ENCODE results near the gene RAB11FIP5.

RAB11FIP5 gene

DNA sequence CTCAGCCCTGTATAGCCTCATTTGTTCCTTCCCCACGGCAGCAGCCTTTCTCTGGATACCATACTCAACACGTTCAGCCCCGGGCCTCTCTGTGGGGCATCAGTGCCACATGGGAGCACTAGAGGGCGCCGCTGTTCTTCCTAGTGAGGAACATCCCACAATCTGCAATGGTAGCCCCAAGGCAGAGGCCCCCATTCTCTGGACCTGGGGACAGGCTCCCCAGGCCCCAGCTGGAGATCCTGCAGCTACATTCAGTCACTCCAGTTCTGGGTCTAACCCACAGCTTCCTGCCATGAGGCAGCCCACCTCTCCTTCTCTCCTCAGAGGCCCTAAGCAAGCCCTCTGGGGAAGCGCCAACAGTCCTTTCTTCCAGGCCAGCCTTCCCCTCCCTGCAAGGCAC lies 27.1 kb downstream of the RAB11FIP5 start:
- Mint-ChIP-seq H3K4me3 (no peak overlapping the region), H3K27me3 (no peaks in the 10 kb centered on the region), H3K36me3 (peaks cover 2% of the 10 kb centered on the region), H3K4me1 (no peaks in the 10 kb centered on the region), H3K27ac (no peak overlapping the region), H3K9me3 (no peaks in the 10 kb centered on the region)
- CTCF ChIA-PET = interaction anchor here (0.8 to 4.8 kb wide), 21 partner anchors 10 to 127 kb away, joined by 3 to 52 read pairs (median 4); no protein-coding TSS in a partner anchor
- peak; percentile 89 for DNase-seq

DNA sequence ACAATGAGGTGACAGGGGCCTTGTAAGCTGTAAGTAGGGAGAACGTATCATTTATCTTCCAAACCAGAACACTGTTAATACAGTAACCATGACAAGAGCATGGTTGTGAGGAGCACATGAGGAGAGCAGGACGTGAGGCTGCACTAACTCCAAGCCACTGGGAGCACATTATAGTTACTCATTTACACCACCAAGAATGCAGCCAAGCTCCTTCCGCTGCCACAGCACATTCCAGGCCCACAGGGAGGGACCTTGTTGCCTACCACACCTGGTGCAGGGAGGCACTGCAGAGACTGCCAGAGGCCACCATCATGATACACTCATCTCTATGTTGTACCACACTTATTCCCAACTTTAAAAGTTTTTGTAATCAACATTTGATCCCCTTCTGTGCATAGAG lies 27.8 kb downstream of the RAB11FIP5 start:
- CTCF ChIA-PET = interaction anchor here (0.5 to 4.8 kb wide), 22 partner anchors 11 to 205 kb away, joined by 3 to 52 read pairs (median 4); no protein-coding TSS in a partner anchor
- H3K4me1 Mint-ChIP-seq = no peaks in the 10 kb centered on the region
- peaks cover 2% of the 10 kb centered on the region for H3K36me3 Mint-ChIP-seq
- H3K4me3 Mint-ChIP-seq = no peak overlapping the region
- DNase-seq = no peak
- H3K27ac Mint-ChIP-seq = no peak overlapping the region
- H3K9me3 Mint-ChIP-seq = no peaks in the 10 kb centered on the region
- no peaks in the 10 kb centered on the region for H3K27me3 Mint-ChIP-seq

DNA sequence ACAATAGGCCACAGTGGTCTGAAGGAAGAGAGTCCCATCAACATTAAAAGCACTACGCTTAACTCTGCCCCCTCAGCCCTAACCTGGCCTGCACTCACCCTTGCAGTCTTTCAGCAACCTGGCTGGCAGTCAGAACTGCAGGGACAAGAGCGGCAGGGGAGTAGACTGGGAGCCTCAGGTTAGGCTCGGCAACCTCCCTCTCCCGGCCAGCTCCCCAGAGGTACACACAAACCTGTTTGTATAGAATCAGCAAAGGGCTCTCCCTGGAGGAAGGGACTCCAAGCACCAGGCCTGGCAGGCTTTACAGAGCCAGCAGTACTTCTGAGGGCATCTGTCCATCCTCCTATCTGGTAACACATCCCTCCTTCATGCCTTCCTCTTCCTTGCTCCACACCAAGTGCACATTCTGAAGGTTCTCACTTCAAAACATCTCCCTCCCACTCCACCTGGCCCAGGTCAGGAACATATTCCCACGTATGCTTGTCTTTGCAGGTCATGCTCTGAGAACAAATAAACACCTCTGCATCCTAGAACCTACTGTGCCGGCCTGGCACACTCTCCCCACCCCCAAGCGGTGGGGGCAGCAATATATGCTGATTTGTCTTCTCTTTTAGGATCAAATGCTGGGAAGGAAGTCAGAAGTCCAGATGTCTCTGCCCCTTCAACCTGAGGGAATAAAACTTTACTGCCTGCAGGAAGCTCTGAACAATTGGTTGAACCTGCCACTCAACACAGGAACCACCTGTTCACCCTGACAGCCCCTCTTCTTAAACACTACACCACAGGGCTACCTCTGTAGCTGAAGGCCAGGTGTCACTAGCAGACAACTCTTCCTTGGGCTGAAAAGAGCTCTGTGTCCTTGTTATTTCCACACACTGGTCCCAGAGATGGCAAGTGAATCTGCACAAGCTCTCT lies 28.6 kb downstream of the RAB11FIP5 start:
- H3K9me3 Mint-ChIP-seq = no peaks in the 10 kb centered on the region
- H3K4me3 Mint-ChIP-seq = no peak overlapping the region
- H3K36me3 Mint-ChIP-seq = peaks cover 2% of the 10 kb centered on the region
- CTCF ChIA-PET = interaction anchor here (0.5 to 4.8 kb wide), 17 partner anchors 10 to 206 kb away, joined by 3 to 52 read pairs (median 4); no protein-coding TSS in a partner anchor
- no peaks in the 10 kb centered on the region for H3K27me3 Mint-ChIP-seq
- DNase-seq = no peak
- no peak overlapping the region for H3K27ac Mint-ChIP-seq
- no peaks in the 10 kb centered on the region for H3K4me1 Mint-ChIP-seq

DNA sequence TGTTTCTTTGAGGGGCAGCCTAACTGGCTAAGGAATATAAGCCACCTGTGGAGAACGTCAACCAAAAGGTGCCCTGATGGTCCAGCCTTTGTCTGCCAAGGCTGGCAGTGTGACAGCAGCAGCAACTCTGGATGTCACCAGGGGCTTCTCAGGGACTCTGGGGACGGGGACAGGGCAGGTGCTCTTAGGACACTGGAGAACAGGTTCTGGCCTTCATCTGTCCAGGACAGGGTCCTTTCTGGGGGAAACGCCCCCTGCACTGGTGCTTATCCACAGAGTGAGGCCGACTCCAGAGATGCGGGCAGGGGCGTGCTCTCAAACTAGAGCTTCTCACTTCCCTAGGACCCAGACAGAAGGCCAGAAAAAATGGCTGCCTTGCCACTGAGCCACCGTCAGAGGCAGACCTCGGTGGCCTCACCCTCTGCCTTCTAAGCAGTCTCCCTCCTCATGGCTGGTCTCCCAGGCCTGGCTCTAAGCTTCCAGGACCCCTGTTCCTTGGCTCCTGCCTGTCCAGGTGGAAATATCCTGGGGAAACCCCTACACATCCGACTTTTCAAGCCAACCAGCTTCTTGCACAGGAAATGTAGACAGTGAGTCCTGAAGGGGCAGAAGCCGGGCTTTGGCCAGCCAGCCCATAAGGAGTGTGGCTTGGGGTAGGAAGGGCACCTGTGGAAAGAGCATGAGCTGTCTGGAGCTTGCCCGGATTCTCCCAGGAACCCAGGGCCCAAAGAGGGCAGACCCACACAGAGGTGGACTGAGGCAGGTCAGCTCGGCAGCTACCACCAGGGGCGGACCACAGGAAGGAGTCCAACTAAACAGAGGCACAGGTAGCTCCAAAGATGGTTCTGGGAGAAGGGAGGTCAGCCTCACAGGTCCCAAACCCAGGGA lies 30.0 kb downstream of the RAB11FIP5 start:
- Mint-ChIP-seq H3K36me3 (peaks cover 2% of the 10 kb centered on the region), H3K9me3 (no peaks in the 10 kb centered on the region), H3K27me3 (no peaks in the 10 kb centered on the region), H3K27ac (no peak overlapping the region), H3K4me3 (no peak overlapping the region), H3K4me1 (no peaks in the 10 kb centered on the region)
- CTCF ChIA-PET = interaction anchor here (0.8 to 2.4 kb wide), 3 partner anchors 73 to 95 kb away, joined by 3 to 8 read pairs (median 3); no protein-coding TSS in a partner anchor
- DNase-seq = no peak

DNA sequence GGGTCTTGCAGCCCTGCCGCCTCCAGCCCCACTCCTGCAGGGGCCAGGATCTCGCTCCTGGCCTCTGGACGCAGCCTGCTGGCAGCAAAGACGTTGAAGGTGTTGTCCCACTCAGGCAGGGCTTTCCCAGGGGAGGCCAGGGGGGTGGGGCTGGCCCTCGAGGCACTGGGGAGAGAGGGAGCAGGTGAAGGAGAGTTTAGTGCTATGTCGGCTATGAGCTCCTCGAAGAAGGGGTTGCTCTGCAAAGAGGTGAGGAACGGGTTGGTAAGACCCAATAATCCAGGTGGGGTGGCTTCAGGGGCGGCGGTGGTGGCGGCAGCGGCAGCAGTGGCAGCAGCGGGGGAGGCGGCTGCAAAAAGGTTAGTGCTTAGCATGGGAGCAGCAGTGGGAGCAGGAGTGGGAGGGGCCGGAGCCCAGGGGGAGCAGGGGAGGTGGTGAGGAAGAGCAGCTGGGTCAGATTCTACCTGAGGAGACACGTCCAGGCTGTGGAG lies 31.5 kb downstream of the RAB11FIP5 start:
- Mint-ChIP-seq H3K4me3 (no peak overlapping the region), H3K27me3 (no peaks in the 10 kb centered on the region), H3K27ac (no peak overlapping the region), H3K4me1 (no peaks in the 10 kb centered on the region), H3K9me3 (no peaks in the 10 kb centered on the region), H3K36me3 (no peaks in the 10 kb centered on the region)
- DNase-seq = no peak
- CTCF ChIA-PET = no interaction called here

DNA sequence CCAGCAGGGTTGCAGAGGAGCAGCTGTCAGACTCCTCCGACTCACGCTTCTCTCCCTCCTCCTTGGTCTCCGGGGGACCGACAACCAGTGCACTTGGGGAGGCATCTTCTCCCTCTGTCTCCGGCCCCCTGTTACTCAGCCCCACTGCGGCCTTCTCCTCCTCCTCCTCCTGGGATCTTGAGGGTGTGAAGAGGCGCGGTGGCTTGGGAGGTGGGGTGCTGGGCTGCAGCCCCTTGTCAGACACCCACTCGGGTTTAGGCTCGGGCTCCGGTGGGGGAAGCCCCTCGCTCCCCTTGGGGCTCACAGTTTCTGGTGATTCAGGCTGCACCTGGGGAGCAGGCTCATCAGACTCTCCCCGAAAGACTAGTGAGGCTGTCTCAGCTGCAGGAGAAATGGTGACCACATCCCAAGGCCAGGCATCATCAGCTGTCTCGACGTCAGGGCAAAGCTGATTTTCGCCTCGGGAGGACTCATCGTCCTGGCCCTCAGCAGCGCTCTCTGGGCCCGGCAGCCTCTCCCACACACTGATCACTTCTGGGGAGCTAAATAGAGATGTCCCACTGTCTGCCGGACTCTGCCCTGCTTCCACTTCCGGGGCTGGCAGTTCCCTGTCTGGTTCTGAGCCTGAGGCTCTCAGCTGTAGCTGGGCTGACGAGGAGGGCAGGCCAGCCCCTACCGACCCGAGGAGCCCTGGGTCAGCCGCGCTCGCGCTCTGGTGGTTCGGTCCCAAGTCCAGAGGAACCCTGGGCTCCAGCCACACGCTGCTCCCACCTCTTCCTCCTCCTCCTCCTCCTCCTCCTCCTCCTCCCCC lies 32.2 kb downstream of the RAB11FIP5 start:
- CTCF ChIA-PET = interaction anchor here (1.0 to 1.6 kb wide), 2 partner anchors 18 to 97 kb away, joined by 3 to 5 read pairs; no protein-coding TSS in a partner anchor

DNA sequence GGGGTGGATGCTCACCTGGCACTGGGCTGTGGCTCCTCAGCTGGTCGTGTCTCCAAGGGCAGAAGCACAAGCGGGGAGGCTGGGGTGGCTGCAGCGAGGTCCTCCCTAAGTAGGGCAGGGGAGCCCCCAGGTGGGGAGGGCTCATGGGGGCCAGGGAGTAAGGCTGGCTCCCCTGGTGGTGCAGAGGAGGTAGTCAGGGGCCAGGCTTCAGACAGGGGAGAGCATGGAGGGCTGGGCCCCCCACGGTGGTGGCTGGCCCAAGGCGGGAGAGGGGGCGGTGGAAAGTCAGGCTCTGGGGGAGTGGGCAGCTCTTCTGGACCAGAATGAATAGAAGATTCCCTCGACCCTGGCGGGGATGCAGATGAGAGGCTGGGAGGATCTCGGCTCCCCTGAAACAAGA lies 33.1 kb downstream of the RAB11FIP5 start:
- H3K4me3 Mint-ChIP-seq = no peak overlapping the region
- no peak overlapping the region for H3K27ac Mint-ChIP-seq
- no peaks in the 10 kb centered on the region for H3K36me3 Mint-ChIP-seq
- CTCF ChIA-PET = interaction anchor here (1.0 to 1.6 kb wide), 2 partner anchors 17 to 98 kb away, joined by 3 to 5 read pairs; no protein-coding TSS in a partner anchor
- DNase-seq = no peak
- no peaks in the 10 kb centered on the region for H3K4me1 Mint-ChIP-seq
- no peaks in the 10 kb centered on the region for H3K9me3 Mint-ChIP-seq
- H3K27me3 Mint-ChIP-seq = no peaks in the 10 kb centered on the region

More for the DNA sequence above, 32.2 kb downstream of the RAB11FIP5 start:
- Mint-ChIP-seq H3K9me3 (no peaks in the 10 kb centered on the region), H3K27me3 (no peaks in the 10 kb centered on the region), H3K36me3 (no peaks in the 10 kb centered on the region), H3K4me1 (no peaks in the 10 kb centered on the region), H3K27ac (no peak overlapping the region), H3K4me3 (no peak overlapping the region)
- no peak for DNase-seq

DNA sequence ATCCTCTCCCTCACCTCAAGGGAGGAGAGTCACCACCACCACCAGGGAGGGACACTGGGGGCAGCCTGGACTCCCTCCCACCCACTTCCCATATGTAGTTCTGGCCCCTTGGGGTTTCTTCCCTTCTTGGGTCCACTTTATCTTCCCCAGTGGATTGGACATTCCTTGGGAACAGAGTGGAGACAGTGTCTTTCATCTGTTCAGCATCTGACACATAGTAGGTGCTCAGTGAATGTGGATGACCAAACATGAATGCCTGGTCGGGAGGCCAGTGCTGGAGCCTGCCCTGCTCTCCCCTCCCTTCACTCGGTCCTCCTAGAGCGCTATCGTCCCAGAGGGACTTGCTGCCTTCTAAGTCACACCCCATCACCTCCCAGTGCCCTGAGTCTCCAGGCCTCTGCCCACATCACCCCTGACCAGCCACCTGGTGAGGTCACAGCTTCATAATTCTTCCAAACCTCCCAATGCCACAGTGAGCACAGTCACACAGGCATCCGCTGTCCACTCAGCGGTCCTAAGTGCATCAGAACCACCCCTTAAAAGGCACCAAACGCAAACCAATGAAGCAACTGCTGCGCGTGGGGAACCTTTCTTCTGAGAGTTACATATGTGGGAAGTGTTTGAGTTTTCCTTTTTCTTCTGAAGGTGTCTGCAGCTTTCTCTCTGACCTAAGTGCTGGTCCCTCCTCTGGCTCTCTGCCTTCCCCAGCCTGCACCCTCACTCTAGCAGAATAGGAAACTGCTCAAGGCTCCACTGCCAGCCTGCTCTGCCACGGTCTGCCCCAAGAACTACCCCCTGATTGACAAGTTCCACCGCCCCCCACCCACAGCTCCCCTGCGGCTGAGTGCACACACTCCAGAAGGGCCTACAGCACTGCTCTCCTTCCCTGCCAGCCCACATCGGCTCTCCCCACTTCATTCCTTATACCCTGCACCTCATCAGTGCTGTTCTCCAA lies 34.0 kb downstream of the RAB11FIP5 start:
- Mint-ChIP-seq H3K36me3 (no peaks in the 10 kb centered on the region), H3K27me3 (no peaks in the 10 kb centered on the region), H3K27ac (no peak overlapping the region), H3K9me3 (no peaks in the 10 kb centered on the region), H3K4me1 (no peaks in the 10 kb centered on the region), H3K4me3 (no peak overlapping the region)
- CTCF ChIA-PET = interaction anchor here (1.6 kb wide), 1 partner anchor 99 kb away, joined by 5 read pairs; no protein-coding TSS in a partner anchor
- no peak for DNase-seq

DNA sequence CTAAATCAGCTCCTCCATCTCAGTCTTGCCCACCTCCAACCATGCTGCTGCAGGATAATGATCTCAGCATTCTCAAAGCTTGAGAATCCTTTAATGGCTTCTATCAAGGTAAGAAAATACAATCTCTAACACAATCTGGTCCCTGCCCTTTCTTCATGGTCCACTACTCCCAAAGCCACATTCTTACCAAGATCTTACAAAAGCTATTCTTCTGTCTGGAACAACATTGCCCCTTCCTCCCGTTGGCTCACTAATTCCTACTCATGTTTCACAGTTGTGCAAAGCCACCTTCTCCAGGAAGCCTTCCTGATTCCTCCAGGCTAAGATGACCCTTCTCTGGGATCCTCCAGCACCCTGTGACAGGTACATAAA lies 35.3 kb downstream of the RAB11FIP5 start:
- no peak overlapping the region for H3K4me3 Mint-ChIP-seq
- H3K27ac Mint-ChIP-seq = no peak overlapping the region
- DNase-seq = no peak
- H3K9me3 Mint-ChIP-seq = no peaks in the 10 kb centered on the region
- no peaks in the 10 kb centered on the region for H3K36me3 Mint-ChIP-seq
- no peaks in the 10 kb centered on the region for H3K4me1 Mint-ChIP-seq
- no peaks in the 10 kb centered on the region for H3K27me3 Mint-ChIP-seq
- CTCF ChIA-PET = no interaction called here

DNA sequence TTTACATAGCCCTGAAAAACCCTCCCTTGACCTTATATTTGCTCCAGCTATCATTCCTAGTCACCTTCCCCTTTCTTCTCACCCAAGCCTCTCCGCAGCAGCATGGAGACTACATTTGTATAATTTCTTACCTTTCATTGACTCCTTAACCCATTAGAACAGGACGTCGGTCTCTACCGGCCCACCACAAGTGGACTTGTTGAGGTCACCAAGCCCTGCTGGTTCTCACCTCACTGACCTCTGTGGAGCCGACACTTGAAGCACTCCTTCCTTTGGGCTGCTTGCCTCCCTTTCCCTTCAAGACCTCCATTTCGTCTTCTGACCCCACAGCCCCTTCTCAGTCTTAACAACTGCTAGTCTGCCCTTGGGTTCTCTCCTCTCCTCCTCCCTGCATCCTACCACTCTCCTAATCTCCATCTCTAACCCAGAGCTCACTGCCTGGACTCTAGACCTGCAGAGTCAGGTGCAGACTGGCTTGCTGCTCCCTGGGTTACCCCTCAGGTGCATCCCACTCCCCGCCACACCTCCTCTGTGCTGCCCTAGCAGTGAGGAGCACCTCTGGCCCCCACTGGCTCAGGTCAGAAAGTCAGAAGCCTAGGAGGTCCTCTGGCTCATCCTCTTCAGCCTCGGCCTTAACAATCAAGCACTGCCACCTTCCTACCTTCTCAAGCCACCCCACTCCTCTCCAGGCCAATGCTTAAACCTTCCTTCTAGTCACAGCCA lies 35.9 kb downstream of the RAB11FIP5 start:
- Mint-ChIP-seq H3K9me3 (no peaks in the 10 kb centered on the region), H3K4me1 (peaks cover 5% of the 10 kb centered on the region), H3K36me3 (no peaks in the 10 kb centered on the region), H3K27ac (no peak overlapping the region), H3K4me3 (no peak overlapping the region), H3K27me3 (peaks cover under 1% of the 10 kb centered on the region)
- CTCF ChIA-PET = no interaction called here
- no peak for DNase-seq

DNA sequence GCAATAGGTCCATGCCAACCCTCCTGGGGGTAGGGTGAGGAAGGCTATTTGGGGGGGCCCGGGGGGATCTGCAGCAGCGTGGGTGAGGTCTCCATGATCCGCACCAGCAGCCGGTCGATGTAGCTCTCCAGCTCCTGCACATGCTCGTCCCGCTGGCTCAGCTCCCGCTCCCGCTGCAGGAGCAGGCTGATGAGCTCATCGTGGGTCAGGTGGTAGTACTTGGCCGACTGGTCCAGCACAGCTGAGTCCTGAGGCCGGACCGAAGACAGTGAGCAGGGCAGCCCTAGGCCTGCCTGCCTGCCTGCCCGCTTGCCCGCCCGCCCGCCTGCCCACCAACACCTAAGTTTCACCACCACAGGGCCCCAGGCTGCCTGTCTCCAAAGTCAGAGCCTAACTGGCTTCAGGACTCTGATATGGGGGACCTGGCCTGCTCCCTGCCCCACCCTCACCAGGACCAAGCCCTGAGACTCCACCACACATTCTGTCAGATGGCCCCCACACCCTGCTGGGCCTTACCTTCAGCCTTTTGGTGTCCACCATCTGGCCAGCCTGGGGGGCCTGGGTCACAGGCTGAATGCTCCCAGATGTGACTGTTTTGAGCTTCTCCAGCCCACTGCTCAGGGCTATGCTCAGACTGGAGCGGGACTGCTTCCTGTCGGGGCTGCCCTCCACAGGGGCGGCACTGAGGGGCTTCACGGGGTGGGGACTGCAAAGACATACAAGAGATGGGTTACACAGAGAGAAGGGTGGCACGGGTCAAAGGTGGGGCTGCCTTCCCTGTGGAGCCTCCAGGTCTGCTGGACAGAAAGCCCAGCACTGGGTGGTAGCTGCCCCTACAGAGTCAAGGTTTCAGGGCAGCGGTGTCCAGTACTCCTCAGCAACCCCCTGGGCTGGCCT lies 37.0 kb downstream of the RAB11FIP5 start:
- H3K4me3 Mint-ChIP-seq = no peak overlapping the region
- H3K36me3 Mint-ChIP-seq = no peaks in the 10 kb centered on the region
- CTCF ChIA-PET = interaction anchor here (0.5 kb wide), 1 partner anchor 1609 kb away, joined by 4 read pairs; no protein-coding TSS in a partner anchor
- peaks cover 8% of the 10 kb centered on the region for H3K4me1 Mint-ChIP-seq
- H3K9me3 Mint-ChIP-seq = no peaks in the 10 kb centered on the region
- H3K27me3 Mint-ChIP-seq = peaks cover 9% of the 10 kb centered on the region
- H3K27ac Mint-ChIP-seq = no peak overlapping the region
- DNase-seq = no peak

Measured in activated naive CD4-positive, alpha-beta T cell treated with anti-CD3 and anti-CD28 coated beads, Interleukin-2, amount 10 ng/mL, durations not matched to agents 7 days and 5 days (primary cell).